Renal cortical epithelial cell (primary cell): ENCODE data around the gene FRMPD4. TPM values are rescaled to one million over a fixed set of nuclear protein-coding genes. Genes with fewer than 3 reads are reported as not detected.

Experiments used
- DNase-seq: peaks from one replicate; pipeline ENCODE4 v3.0.0-alpha.2; 2011; ENCODE audit warnings: low read depth
- total RNA-seq: library from RNA; depleted of rRNA; stranded (reverse); fragments of >200 nt; gene quantifications from 2 replicates; pipeline ENCODE4 v1.2.3, GENCODE V29; 2014

Gene FRMPD4
- total RNA-seq, 1 donor from 2014 or later = 0.30 TPM

GRCh38 chrX:12301288-12301687 is 163.0 kb downstream of the FRMPD4 start:
- DNase-seq = no peak

- DNase-seq = no peak
Observed at GRCh38 chrX:12304261-12304660, 166.0 kb downstream of the FRMPD4 start.

- DNase-seq = peak; percentile 11
Observed at GRCh38 chrX:12307961-12308360, 169.7 kb downstream of the FRMPD4 start.

GRCh38 chrX:12308420-12308819 is 170.1 kb downstream of the FRMPD4 start:
- no peak for DNase-seq

- peak; percentile 1 for DNase-seq
Observed at GRCh38 chrX:12309040-12309743, 170.9 kb downstream of the FRMPD4 start.

GRCh38 chrX:12309744-12310076 is 171.4 kb downstream of the FRMPD4 start:
- no peak for DNase-seq

GRCh38 chrX:12314651-12315050 is 176.4 kb downstream of the FRMPD4 start:
- DNase-seq = no peak

- DNase-seq = no peak
Observed at GRCh38 chrX:12315526-12315925, 177.3 kb downstream of the FRMPD4 start.

GRCh38 chrX:12319003-12319519 is 180.8 kb downstream of the FRMPD4 start:
- DNase-seq = peak; percentile 2

GRCh38 chrX:12319992-12320391 is 181.7 kb downstream of the FRMPD4 start:
- DNase-seq = no peak

GRCh38 chrX:12322031-12322430 is 183.8 kb downstream of the FRMPD4 start:
- DNase-seq = no peak

- DNase-seq = no peak
Observed at GRCh38 chrX:12325171-12325570, 186.9 kb downstream of the FRMPD4 start.

GRCh38 chrX:12327836-12328235 is 189.6 kb downstream of the FRMPD4 start:
- no peak for DNase-seq

GRCh38 chrX:12329476-12329875 is 191.2 kb downstream of the FRMPD4 start:
- no peak for DNase-seq

- DNase-seq = no peak
Observed at GRCh38 chrX:12330841-12331240, 192.6 kb downstream of the FRMPD4 start.

GRCh38 chrX:12332786-12333347 is 194.6 kb downstream of the FRMPD4 start:
- no peak for DNase-seq

- no peak for DNase-seq
Observed at GRCh38 chrX:12339921-12340320, 201.6 kb downstream of the FRMPD4 start.

- no peak for DNase-seq
Observed at GRCh38 chrX:12344954-12345353, 206.7 kb downstream of the FRMPD4 start.

- DNase-seq = no peak
Observed at GRCh38 chrX:12349201-12349600, 210.9 kb downstream of the FRMPD4 start.

GRCh38 chrX:12352922-12353321 is 214.6 kb downstream of the FRMPD4 start:
- DNase-seq = no peak

GRCh38 chrX:12360383-12360782 is 222.1 kb downstream of the FRMPD4 start:
- DNase-seq = peak; percentile 60

GRCh38 chrX:12360986-12361598 is 222.8 kb downstream of the FRMPD4 start:
- peak; percentile 5 for DNase-seq

- no peak for DNase-seq
Observed at GRCh38 chrX:12363216-12363615, 224.9 kb downstream of the FRMPD4 start.
